Measurements from ENCODE around the gene PADI6.
"Not testable (repeated sequence)": the region's sequence is repeated elsewhere in the genome, so short reads cannot be mapped to it uniquely, and the experiment has no call there.

PADI6 gene

DNA sequence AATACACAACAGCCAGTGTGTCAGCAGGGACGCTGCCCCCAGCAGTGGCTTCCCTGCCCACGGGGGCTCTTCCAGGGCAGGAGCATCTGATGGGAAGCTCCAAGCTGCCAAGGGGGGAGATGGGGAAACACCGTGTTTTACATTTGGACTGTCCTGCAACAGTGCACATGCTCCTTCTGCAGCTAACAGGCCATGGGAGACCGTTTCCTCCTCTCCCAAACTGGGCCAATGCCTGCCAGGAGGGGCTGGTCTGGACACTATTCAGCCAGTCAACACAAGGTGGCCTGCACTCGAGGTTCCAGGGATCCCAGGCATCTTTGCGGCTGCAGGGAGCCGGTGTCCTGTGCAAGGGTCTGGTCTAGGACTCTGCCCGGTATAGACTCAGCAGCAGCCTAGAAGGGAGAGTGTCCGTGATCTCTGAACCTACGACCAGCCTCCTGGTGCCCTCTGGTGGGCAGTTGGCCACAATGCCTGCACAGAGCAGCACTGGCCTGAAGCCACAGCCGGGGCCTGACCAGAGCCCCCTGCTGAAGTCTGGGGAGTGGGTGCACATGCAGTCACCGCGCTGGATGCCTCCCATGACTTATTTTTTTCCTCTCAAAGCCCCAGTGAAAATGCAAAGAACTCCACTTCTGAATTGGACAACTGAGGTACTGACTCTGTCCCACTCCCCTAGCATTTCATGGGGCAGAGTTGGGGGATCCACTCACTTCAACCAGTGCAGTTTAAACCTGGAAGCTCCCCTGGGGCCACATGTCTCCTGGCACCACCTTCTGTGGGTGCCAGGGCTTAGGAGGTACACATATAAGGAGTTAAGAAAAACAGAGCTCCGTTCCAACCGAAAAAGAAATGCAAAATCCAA is 34.1 kb downstream of the PADI6 start:
- DNase-seq: peak; percentile 50

DNA sequence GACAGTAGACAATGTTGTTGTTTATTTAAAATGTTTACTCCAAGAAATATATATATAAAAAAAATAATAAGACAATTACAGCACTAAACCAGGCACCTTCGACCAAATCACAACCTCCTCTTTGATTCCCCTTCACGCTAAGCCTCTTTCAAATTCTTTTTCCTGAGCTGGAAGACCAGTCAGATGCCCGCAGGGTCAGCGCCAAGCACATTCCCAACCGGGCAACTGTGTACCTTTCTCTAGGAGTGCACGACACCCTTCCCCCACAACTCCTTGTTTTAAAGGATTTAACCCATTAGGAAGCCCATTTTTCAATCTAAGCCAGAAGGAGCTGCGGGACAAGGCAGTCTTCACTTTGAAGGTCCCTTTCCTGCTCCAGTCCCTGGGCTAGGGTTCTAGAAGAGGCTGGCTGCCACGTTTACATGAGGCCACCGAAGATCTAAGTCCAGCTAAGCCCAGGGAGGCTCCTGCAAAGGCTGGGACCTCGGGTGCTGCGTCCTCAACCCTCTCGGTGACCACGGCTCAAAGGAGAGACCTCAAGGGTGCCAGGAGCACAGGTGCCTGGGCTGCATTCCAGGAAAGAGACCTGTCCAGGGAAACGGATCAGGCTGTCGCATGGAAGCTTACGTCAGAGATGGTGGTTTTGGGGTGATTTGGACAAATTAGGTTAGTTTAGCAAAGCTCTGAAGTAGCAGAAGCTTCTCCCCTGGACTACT is 34.9 kb downstream of the PADI6 start:
- not testable (repeated sequence) for DNase-seq

DNA sequence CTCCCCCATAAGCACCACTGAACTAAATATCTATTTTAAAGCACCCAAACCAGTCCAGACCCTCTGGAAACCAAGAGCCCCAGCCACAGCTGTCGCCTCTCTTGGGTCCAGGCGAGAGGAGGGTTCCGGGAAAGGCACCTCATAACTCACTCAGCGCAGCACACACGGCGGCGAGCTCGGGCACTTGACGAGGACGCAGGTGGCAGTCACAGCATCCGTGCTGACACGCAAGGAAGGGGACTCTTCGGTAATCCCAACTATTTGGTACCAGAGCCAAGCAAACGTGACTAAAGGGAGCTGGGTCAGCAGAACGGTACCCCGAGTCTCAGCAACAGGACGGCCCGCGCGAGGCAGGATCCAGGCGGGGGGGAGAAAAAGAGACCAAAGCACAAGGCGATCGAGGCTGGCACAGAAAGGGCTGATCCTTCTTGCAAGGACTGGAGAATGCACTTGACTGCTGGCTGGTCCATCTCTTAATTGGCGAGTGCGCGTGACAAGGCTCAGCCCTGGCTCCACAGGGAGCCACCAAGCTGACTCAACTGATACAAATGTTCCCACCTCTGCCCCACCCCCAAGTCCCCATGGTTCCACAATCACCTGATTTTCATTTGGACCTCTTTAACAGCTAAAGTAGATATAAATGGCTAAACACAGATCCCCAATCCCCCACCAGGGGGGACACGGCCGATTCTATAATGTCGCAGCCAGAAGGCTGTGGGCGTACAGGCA is 36.0 kb downstream of the PADI6 start:
- not testable (repeated sequence) for DNase-seq

DNA sequence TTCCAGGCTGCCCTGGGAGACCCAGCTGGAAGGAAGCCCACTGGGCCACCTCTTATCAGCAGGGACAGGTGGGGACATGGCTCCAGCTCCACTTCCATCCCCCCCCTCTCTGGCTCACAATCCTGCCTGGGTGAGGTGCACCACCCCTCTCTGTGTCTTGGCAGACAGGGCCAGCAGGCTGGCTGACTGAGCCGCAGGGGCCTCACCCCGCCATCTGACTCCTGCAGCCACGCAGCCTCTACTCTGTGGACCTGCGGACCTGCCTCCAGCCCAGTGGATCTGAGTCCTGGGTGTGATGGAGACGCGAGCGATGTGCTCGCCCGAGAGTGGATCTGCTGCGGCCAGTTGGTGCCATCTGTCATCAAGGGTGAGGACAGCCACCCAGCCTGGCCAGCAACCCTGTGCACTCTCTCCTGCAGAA is 37.4 kb downstream of the PADI6 start:
- no peak for DNase-seq

DNA sequence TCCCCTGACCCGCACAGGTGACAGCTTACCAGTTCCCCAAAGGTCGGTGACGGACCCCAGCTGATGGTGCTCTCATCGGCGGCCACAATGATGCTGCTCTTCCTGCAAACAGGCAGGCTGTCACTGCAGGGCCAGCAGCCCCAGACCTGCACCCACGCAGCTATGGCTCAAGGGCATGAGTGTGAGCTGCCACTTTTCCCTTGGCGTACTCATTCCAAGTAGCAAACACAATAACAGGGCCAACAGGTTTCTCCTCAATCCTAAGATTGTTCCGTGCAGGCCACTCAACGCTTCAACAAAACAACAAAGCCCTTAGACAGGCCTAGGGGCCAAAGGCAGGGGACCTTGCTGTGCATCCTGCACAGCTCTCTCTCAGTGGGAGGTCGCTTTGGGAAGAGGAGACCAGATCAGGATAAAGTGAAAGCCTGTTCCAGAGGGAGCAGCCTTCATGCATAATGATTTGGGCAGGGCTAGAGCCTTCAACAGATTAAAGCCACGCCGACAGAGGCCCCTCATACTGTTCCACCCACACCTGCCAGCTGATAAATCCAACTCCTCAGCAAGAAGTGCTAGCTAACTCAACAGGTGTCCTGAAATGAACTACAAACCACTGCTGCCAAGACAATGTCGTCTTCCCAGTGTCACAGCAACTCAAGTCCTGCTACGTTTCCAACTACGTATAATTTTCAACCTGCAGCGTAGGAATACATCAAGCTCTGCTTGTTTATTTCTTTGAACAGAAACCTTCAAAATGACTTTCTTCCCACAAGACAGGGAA is 40.3 kb downstream of the PADI6 start:
- no peak for DNase-seq

DNA sequence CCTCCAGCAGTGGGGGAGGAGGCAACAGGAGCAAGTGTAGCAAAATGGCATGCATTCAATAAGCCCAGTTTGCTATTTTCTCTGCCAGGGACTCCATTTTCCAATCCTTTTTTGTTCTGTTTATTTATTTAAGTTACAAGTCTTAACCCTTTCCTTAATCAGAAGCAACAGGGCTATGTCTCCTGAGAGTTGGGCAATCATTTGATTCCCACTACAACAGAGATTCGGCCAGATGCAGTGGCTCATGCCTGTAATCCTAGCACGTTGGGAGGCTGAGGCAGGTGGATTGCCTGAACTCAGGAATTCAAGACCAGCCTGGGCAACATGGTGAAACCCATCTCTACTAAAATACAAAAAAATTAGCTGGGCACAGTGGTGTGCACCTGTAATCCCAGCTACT is 42.0 kb downstream of the PADI6 start:
- no peak for DNase-seq

DNA sequence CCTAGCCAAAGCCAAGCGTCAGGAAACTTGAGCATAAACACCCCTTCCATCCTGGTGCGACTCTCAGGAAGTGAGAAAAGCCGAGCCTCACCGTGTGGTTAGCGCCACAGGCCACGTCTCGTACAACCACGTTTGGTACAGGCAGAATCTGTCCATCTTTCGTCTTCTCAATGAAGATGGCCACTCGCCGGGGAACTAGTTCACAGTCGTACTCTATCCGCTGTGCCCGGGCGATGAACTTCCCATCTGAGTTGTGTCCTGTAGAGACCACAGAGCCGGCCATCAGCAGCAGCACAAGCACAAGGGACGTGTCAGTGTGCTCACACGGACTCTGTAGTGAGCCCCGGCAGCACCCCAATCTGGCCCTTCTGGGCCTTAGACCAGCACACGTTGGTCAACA is 44.4 kb downstream of the PADI6 start:
- no peak for DNase-seq

DNA sequence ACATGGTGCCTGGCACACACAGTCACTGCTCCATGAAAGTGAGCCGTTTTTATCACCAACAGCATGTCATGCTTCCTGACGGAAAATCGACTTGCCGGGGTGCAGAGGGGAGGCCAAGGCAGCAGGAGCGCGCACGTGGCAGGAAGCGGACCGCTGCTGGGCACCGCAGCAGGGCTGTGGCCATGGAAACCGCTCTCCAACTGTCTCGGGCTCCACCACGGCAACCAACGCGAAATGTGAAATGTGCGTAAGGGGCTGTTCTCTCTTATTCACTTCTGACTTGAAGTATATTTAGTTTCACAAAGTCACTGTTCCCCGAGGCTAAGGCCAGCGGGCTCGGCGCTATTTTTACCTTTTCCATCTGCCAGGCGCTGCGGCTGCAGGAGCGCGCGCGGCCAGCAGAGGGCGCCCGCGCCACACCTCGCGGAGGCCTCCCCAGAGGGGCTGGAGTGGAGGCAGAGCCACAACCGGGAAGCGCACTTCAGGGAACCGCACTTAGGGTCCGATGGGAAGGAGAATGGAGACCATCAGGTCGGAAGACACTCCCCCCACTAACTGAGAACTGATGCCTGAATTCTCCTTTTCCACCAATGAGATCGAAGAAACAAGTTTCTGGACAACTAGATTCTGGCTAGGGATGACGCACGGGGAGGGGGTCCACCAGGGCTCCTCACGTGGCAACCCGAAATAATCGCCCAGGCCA is 47.8 kb downstream of the PADI6 start:
- peak; percentile 9 for DNase-seq

DNA sequence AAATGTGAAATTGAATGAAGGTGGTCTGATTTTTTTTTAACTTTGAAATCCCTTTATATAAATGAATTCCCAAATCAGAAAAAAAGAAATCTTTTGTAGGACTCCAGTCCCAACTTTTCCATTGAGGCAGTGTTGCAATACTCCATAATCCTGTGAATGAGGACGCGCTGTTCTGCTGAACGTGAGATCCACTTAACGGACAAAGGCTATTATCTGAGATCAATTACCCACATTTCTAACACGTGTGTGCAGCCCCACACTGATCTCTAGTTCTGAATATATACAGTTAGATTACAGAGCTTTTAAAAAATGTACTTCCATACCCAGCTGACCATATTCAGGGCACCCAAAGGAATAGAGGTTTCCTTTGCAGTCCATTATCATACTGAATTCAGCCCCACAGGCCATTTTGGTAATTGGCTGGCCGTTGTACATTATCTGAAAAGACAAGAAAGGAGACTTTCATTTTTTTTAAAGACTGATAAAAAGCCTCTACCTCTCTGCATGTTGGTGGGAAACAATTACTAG is 48.5 kb downstream of the PADI6 start:
- no peak for DNase-seq

DNA sequence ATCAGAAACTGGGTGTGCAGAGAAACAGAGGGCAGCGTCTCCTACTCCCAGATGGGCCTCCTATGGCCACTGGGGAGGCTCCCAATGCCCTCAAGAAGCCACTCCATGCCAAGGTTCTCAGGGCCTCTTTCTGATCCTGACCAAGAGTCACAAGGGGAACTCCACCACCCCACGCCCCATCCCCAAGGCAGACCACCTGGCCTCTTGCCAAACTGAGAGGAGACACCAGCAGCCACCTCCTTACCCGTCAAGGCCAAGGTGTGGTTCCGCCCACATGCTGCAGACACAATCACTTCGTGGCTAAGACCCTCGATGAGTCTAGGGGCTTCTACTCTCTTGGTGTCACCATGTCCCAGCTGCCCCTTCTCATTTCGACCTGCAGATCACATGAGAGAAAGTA is 50.5 kb downstream of the PADI6 start:
- DNase-seq: no peak

DNA sequence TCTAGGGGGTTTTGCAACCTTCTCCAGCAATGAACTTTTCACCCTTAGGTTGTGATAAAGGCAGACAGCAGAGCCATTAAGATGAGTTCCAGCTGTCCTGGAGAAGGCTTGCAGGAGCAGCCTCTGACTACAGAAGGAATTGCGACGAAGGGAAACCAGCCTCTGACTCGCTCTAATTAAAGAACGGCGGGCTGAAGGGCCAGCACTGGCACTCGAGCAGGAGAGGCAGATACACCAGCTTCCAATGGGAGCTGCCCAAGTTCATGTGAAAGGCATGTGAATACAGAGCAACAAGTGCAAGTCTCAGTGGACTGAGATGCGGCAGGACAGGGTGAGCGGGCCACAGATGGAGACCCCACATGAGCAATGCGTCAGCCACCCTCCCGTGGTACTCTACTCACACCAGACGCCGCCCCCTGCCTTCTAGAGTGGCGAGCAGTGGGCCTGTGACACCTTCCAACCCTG is 51.8 kb downstream of the PADI6 start:
- no peak for DNase-seq

DNA sequence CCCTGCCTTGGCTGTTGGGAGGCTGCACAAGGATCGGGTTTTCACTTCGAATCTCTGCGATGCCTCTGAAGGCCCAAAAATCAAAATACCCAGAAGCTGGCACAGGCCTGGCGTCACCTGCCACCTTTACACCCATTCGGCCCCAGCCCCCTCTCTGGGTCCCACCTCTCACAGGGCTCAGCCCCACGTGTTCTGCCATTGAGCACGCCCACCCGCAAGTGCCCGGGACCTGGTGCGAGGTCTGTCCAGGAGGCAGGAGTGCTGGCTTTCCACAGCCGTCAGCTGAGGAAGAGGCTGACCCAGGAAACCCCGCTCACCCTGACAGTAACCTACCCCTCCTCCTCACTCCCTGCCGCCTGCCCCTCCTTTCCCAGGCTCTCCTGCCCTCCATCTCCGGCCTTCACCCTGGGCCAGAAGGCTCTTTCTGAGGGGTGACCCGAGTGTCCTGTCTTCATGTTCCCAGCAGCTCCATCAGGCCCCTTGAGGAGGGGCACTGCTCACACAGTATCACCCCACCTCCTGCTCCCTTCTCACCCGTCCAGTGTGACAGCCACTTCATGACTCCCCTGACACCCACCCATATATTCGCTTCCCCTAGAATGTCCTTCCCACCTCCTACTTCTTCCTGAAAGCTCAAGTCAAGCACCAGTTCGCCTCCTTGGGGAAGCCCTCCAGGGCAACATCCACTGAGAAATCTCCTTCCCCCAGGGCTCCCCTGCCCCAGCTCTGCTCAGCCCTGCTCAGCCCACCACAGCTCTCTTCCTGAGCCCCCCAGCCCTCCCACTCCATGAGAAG is 54.0 kb downstream of the PADI6 start:
- DNase-seq: no peak

DNA sequence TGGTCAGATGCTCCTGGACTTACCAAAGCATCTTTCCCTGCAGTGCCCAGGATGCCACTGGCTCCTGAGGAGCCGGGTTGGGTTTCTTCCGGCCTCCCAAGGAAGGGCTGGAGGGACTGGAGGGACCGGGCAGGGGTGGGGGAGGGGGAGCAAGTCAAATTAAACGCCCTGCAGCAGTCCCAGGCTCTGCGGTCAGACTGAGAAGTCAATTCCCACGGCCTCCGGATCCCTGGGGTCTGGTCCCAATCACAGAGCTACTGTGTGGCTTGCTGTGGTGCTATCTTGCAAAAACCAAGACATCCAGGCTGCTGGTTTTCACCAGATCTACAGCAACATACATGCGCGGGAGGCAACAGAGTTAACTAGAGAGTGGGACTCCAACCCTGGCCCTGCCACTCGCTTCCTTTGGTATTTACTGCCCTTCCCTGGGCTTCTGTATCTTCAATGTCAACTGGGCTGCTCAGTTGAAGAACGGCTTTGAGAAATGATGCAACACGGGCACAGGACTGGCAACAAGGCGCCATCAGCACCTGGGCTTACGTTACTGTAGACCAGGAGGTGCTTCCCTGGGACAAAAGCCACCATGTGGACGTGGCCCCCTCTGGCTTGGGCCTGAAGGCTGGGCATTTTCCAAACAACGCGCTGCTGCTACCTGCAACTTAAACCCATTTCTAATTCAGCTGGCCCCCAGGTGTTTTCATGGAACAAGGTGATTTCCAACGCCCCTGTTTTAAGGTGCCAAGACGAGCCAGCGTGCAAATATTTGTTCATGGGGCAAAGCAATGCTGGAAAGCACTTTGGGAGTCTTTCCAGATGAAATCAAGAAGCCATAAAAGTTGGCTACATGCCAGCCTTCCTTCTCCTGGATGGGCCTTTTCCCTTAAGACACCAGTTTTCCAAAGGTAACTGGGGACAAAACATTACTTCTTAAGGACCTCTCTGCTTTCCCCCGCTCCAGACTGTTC is 56.0 kb downstream of the PADI6 start:
- DNase-seq: no peak

DNA sequence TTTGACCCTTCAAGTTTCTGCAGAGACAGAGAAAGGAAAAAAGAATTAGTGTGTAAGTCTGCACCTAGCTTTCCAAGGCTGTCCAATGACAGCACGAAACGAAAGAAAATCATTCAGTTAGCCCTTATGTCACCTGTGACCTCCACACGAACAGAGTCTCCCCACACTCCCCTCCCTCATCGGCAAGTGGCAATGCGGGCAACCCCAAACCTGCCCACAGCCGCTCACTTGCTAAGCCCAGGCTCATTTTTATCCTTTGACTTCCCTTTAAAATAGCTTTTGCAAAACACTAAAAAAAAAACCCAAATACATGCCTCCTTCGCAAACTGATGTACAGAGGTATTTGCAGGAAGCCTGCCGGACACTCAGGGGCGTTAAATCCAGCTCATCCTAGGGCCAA is 57.2 kb downstream of the PADI6 start:
- DNase-seq: no peak

DNA sequence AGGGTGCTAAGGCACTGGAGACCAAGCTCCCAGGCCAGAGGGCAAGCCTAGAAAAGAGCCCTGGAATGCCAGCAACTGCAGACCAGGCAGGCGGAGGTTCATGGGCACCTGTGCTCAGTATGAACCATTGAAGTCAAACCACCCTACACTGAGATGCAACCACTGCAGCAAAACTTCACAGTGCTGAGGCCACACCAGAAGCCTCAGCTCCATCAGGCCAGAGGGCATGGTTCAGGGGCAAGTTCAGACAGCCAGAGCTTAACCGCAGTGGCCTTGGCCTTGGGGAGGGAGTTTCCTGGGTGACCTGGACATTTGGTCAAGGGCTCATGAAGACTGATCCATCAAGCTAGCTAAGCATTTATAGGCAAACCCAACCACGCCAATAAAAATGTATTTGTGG is 60.4 kb downstream of the PADI6 start:
- DNase-seq: no peak

DNA sequence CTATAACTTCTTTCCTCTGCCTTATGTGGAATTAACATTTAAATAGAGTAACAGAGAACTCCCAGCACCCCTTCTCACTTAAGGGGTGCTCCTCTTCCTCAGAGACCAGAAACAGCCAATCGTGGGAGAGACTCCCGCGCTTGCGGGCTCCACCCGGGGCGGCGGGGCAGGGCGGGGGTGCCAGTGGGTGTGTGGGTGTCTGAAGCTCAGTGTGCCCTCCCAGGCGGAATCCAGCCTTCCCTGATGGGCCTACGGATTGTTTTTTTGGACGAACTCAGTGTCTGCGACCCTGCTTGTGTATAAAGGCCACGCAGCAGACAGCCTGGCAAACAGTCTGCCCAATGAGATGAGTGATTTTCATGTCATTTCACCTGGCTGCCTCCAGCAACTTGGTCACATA is 61.3 kb downstream of the PADI6 start:
- no peak for DNase-seq

DNA sequence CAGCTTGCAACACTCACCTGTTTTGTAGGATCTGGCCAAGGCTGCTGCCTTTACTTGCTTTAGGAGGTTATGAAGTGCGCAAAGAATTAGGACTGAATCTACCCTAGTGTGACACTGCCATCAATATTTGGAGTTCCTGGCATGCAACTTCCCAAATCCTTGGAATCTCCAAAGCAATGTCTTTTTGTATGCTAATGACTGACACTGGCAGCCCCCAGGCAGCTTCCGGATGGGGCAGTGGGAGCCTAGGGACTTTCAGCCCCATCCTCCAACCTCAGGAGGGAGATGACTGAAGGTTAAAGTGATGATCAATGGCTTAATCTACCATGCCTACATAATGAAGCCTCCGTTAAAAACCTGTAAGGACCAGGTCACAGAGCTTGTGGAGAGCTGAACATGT is 62.0 kb downstream of the PADI6 start:
- no peak for DNase-seq

DNA sequence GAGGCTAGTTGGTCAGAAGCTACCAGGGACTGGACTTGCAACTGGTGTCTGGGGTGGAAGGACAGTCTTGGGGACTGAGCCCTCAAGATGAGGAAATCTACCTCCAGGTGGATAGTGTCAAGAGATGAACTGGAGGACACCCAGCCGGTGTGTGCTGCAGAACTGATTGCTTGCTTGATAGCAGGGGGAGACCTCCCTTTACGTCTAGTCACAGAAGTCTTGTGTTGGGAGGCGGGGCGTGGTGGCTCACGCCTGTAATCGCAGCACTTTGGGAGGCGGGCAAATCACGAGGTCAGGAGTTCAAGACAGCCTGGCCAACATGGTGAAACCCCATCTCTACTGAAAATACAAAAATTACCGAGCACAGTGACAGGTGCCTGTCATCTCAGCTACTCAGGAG is 62.6 kb downstream of the PADI6 start:
- no peak for DNase-seq

DNA sequence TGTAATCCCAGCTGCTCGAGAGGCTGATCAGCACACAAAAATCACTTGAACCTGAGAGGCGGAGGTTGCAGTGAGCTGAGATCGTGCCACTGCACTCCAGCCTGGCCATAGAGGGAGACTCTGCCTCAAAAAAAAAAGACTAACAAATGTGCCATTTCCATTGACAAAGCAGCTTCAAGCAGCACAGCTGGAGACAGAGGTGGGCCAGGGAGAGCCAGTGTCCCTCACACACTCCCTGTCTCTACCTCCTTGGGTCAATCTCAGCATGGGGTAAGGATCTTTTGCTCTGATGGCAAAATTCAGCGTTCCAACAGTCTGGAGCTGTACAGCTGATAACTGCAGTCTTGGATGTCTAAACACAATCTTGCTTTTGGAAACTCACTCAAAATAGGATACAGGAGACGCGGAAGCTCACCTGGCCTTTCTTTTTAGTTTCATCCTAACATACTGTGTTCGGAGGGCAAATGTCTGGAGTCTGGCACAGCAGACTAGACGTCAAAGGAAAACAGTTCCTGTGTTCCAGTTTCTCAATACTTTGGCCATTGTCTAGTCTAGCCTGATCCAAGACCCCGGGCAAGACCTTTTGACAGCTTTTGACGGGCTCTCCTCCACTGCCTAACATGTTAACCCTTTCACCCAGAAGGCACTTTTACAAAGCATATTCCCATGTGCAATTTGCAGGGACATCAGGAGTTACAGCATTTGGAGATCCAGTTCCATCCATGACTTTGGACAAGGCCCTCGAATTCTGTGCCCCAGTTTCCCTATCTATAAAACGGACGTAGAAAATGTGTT is 64.6 kb downstream of the PADI6 start:
- DNase-seq: no peak
